Adrenal gland (tissue), 5 donors: ENCODE measurements around the gene OPRD1.

Source experiments
- POLR2A ChIP-seq, 2 donors: fragments of 450-650 bp; IDR thresholded peaks; one replicate each; pipeline ENCODE4 v1.6.1; 2017; ENCODE audit warnings: antibody characterized with exemption in 2 of 2, mild to moderate bottlenecking in 2 of 2, moderate library complexity in 1 of 2
- TF ChIP-seq, protein P1 (sequence below), 6 experiments: fragments of 450-650 bp in 4 of 6; fragments of 200-600 bp in 2 of 6; sonication (generic) in 1 of 6; IDR thresholded peaks; 1 replicate in 5 of 6; 2 replicates in 1 of 6; pipeline versions ENCODE4 v1.5.1 to v1.8.0; 2016 to 2021; ENCODE audit warnings: antibody characterized with exemption in 6 of 6, mild to moderate bottlenecking in 2 of 6, moderate library complexity in 1 of 6
- donor health status: DM: no; HTN: no; CAD: no.

DNA sequence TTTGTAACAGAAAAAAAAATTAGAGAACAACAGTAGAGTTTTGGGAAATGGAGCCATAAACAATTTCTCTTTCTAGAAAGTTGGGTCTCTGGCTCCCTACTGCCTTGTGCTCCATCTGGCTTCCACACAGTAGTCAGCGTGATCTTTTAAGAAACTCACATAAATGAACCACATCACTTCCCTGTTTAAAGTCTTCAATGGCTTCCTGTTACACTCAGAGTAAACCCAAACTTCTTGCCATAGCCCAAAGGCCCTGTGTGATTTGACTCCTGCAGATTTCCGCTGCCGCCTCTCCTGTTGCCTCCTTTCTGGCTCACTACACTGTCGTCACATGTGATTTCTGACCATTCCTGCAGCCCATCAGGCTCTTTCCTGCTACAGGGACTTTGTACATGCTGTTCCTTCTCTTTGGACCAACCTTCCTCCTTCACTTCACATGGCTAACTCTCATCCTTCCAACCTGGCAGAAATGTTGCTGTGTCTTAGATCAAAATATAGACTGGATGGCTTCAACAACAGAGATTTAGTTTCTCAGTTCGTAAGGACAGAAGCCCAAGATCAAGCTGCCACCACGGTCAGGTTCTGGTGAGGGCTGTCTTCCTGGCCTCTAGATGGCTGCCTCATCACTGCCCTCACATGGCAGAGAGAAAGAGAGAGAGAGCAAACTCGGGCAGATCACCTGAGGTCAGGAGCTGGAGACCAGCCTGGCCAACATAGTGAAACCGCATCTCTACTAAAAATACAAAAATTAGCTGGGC lies 34.0 kb downstream of the OPRD1 start:
- TF ChIP-seq, protein P1, sequence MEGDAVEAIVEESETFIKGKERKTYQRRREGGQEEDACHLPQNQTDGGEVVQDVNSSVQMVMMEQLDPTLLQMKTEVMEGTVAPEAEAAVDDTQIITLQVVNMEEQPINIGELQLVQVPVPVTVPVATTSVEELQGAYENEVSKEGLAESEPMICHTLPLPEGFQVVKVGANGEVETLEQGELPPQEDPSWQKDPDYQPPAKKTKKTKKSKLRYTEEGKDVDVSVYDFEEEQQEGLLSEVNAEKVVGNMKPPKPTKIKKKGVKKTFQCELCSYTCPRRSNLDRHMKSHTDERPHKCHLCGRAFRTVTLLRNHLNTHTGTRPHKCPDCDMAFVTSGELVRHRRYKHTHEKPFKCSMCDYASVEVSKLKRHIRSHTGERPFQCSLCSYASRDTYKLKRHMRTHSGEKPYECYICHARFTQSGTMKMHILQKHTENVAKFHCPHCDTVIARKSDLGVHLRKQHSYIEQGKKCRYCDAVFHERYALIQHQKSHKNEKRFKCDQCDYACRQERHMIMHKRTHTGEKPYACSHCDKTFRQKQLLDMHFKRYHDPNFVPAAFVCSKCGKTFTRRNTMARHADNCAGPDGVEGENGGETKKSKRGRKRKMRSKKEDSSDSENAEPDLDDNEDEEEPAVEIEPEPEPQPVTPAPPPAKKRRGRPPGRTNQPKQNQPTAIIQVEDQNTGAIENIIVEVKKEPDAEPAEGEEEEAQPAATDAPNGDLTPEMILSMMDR (IDR thresholded peaks at IDR 0.05) = no peak
- no peak for TF ChIP-seq POLR2A (IDR thresholded peaks at IDR 0.05)
